OCI-LY7 (cell line): ENCODE data around the gene COL17A1. TPM values are rescaled to one million over a fixed set of nuclear protein-coding genes. Genes with fewer than 3 reads are reported as not detected.

Source experiments
- BruUV-seq: library from RNA; stranded (reverse); fragments of 400-500 nt; replicated peaks from 2 replicates; lab custom pipeline; 2021; lab: Mats Ljungman, UMichigan
- CTCF ChIA-PET: fragments of 300-600 bp; sonication (Branson Sonifier 250); formaldehyde crosslinking; loops from one replicate; lab custom pipeline; 2022; ENCODE audit warnings: antibody characterized with exemption; ENCODE audit not compliant: unreplicated experiment; lab: Charles Lee
- POLR2A ChIA-PET: fragments of 300-600 bp; sonication (Branson Sonifier 250); formaldehyde crosslinking; loops from one replicate; lab custom pipeline; 2022; ENCODE audit warnings: antibody characterized with exemption; lab: Charles Lee
- DNase-seq: peaks from one replicate; pipeline ENCODE4 v3.0.0-alpha.2; 2015; ENCODE audit warnings: low spot score
- H2AFZ ChIP-seq: fragments of 200-600 bp; sonication (generic), shearing (Covaris generic); 2 replicates; pipeline ENCODE4 v1.6.1; 2014; ENCODE audit warnings: mild to moderate bottlenecking, antibody characterized with exemption, low read length, moderate library complexity
- H3K27ac ChIP-seq: fragments of 200-600 bp; sonication (generic); 2 replicates; pipeline ENCODE4 v1.5.1; 2014; ENCODE audit warnings: mixed run types, low read depth, mild to moderate bottlenecking, moderate library complexity, low read length, inconsistent platforms; ENCODE audit not compliant: poor library complexity, severe bottlenecking
- H3K36me3 ChIP-seq: fragments of 200-600 bp; sonication (generic); 2 replicates; pipeline ENCODE4 v1.6.1; 2014; ENCODE audit warnings: mild to moderate bottlenecking, antibody characterized with exemption, low read length, moderate library complexity, mixed read lengths; ENCODE audit not compliant: insufficient read depth
- H3K4me1 ChIP-seq: fragments of 200-600 bp; sonication (generic); 2 replicates; pipeline ENCODE4 v1.5.1; 2014; ENCODE audit warnings: mild to moderate bottlenecking, low read length; ENCODE audit not compliant: insufficient read depth, poor library complexity, severe bottlenecking
- H3K4me2 ChIP-seq: fragments of 200-600 bp; sonication (generic); 2 replicates; pipeline ENCODE4 v1.6.1; 2014; ENCODE audit warnings: mild to moderate bottlenecking, low read length
- H3K4me3 ChIP-seq: fragments of 200-600 bp; sonication (generic); 2 replicates; pipeline ENCODE4 v1.5.1; 2014; ENCODE audit warnings: mild to moderate bottlenecking, low read depth, low read length; ENCODE audit not compliant: poor library complexity, severe bottlenecking
- H3K79me2 ChIP-seq: fragments of 200-600 bp; sonication (generic); 2 replicates; pipeline ENCODE4 v1.6.1; 2016; ENCODE audit warnings: low read depth, mild to moderate bottlenecking, low read length, moderate library complexity, mixed read lengths; ENCODE audit not compliant: insufficient read depth
- H3K9me2 ChIP-seq: fragments of 200-600 bp; sonication (generic); 2 replicates; pipeline ENCODE4 v1.6.1; 2016; ENCODE audit warnings: mild to moderate bottlenecking, low read length, mixed read lengths; ENCODE audit not compliant: insufficient read depth
- H3K9me3 ChIP-seq: fragments of 200-600 bp; sonication (generic); 2 replicates; pipeline ENCODE4 v1.6.1; 2014; ENCODE audit warnings: mild to moderate bottlenecking, mixed run types, low read length, mixed read lengths
- H4K20me1 ChIP-seq: fragments of 200-600 bp; sonication (generic); 2 replicates; pipeline ENCODE4 v1.6.1; 2014; ENCODE audit warnings: mild to moderate bottlenecking, antibody characterized with exemption, low read length, moderate library complexity, mixed read lengths; ENCODE audit not compliant: insufficient read depth
- CTCF ChIP-seq: fragments of 200-600 bp; sonication (generic); conservative IDR thresholded peaks from 2 replicates; pipeline ENCODE4 v1.5.1; 2014; ENCODE audit warnings: mild to moderate bottlenecking, antibody characterized with exemption, low read length, moderate library complexity, mixed read lengths
- EZH2phosphoT487 ChIP-seq: fragments of 200-600 bp; sonication (generic); IDR thresholded peaks from 2 replicates; pipeline ENCODE4 v1.6.1; 2018; ENCODE audit warnings: low read depth, borderline replicate concordance, mild to moderate bottlenecking, mixed run types, antibody characterized with exemption, low read length, moderate library complexity, mixed read lengths
- intact Hi-C: fragments of 100-400 bp; cut with micrococcal nuclease; formaldehyde crosslinking; loops from one replicate; pipeline ENCODE4 v1.10.0; 2022; ENCODE audit not compliant: unreplicated experiment
- total RNA-seq, 2 experiments: library from RNA; depleted of rRNA in 1 of 2; stranded (reverse); fragments of >200 nt in 1 of 2; shearing (Covaris generic) in 1 of 2; gene quantifications; 2 replicates each; pipeline ENCODE4 v1.2.3, GENCODE V29; 2014 to 2022

COL17A1 gene
- total RNA-seq, 2 experiments from 2014 or later: 0.17 TPM; not detected in 1

GRCh38 chr10:104069613-104070012 is 16.1 kb downstream of the COL17A1 start:
- no peaks in the 10 kb centered on the region for H3K4me1 ChIP-seq
- TF ChIP-seq EZH2phosphoT487 (no peak), CTCF (no peak)
- intact Hi-C loops: no loop called here
- no peak overlapping the region for H3K4me2 ChIP-seq
- no peak overlapping the region for H2AFZ ChIP-seq
- no peak overlapping the region for H3K4me3 ChIP-seq
- no peaks in the 10 kb centered on the region for H4K20me1 ChIP-seq
- H3K9me3 ChIP-seq: no peaks in the 10 kb centered on the region
- ChIA-PET CTCF (no interaction called here), POLR2A (no interaction called here)
- H3K36me3 ChIP-seq: no peaks in the 10 kb centered on the region
- H3K27ac ChIP-seq: no peak overlapping the region
- no peak for DNase-seq
- H3K79me2 ChIP-seq: no peaks in the 10 kb centered on the region
- no peaks in the 10 kb centered on the region for H3K9me2 ChIP-seq
- no TSS peak for BruUV-seq

DNA sequence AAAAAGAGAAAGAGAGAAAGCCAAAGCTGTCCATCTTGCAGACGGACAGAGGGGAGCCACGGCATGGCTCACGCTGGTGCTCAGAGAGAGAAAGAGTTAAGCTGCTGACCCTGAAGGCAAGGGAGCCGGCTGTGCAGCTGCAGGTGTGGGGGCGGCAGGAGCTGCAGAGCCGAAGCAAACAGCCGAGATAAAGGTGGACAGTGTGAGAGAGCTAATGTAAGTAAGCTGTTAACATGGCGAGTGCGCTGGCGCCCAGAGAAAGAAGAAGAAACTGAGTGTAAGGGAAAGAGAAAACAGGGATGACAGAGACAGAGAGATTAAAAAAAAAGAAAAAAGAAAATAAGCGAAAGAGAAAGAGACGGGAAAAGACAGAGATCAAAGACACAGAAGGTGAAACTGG is 18.2 kb downstream of the COL17A1 start:
- Histone ChIP-seq H4K20me1 (no peaks in the 10 kb centered on the region), H3K79me2 (no peaks in the 10 kb centered on the region), H3K4me1 (no peaks in the 10 kb centered on the region), H3K4me2 (no peak overlapping the region), H2AFZ (no peak overlapping the region), H3K4me3 (no peak overlapping the region), H3K9me3 (no peaks in the 10 kb centered on the region), H3K27ac (no peak overlapping the region), H3K9me2 (no peaks in the 10 kb centered on the region), H3K36me3 (no peaks in the 10 kb centered on the region)
- CTCF ChIA-PET: no interaction called here
- no TSS peak for BruUV-seq
- POLR2A ChIA-PET: interaction anchor here (0.7 to 0.9 kb wide), 2 partner anchors 103 to 1394 kb away, joined by 3 to 5 read pairs; no protein-coding TSS in a partner anchor
- no peak for TF ChIP-seq CTCF
- no peak for TF ChIP-seq EZH2phosphoT487
- no peak for DNase-seq
- intact Hi-C loops: no loop called here

DNA sequence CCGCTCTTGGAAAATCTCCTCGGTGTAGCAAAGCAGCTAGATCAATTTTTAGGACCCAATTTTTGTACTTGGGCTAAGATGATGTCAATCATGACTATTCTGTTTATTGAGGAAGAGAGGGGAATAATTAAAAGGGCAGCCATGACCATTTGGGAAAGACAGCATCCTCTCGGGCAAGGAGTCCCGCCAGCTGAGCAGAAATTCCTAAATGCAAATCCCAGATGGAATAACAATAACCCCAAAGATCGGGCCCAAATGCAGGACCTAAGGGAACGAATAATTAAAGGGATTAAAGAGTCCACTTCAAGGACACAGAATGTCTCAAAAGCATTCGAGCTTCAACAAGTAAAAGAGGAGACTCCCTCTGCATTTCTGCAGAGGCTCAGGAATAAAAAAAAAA is 18.7 kb downstream of the COL17A1 start:
- Histone ChIP-seq H3K9me2 (no peaks in the 10 kb centered on the region), H4K20me1 (no peaks in the 10 kb centered on the region), H3K27ac (no peak overlapping the region), H3K79me2 (no peaks in the 10 kb centered on the region), H2AFZ (no peak overlapping the region), H3K4me2 (no peak overlapping the region), H3K36me3 (no peaks in the 10 kb centered on the region), H3K4me3 (no peak overlapping the region), H3K9me3 (no peaks in the 10 kb centered on the region), H3K4me1 (no peaks in the 10 kb centered on the region)
- POLR2A ChIA-PET: interaction anchor here (0.6 to 0.9 kb wide), 3 partner anchors 103 to 1393 kb away, joined by 3 to 5 read pairs (median 3); no protein-coding TSS in a partner anchor
- no TSS peak for BruUV-seq
- intact Hi-C loops: no loop called here
- CTCF ChIA-PET: no interaction called here
- DNase-seq: no peak
- no peak for TF ChIP-seq CTCF
- TF ChIP-seq EZH2phosphoT487: no peak
